GM18499 (cell line): Measurements from ENCODE around the gene L3MBTL2.
"Not testable (repeated sequence)": the region's sequence is repeated elsewhere in the genome, so short reads cannot be mapped to it uniquely, and the experiment has no call there.

Experiments
- ATAC-seq: cut with Tn5 transposase; IDR thresholded peaks from one replicate; pipeline ENCODE4 v1.9.1; 2021; ENCODE audit warnings: moderate number of reproducible peaks; ENCODE audit not compliant: insufficient read depth, unreplicated experiment

L3MBTL2 gene

DNA sequence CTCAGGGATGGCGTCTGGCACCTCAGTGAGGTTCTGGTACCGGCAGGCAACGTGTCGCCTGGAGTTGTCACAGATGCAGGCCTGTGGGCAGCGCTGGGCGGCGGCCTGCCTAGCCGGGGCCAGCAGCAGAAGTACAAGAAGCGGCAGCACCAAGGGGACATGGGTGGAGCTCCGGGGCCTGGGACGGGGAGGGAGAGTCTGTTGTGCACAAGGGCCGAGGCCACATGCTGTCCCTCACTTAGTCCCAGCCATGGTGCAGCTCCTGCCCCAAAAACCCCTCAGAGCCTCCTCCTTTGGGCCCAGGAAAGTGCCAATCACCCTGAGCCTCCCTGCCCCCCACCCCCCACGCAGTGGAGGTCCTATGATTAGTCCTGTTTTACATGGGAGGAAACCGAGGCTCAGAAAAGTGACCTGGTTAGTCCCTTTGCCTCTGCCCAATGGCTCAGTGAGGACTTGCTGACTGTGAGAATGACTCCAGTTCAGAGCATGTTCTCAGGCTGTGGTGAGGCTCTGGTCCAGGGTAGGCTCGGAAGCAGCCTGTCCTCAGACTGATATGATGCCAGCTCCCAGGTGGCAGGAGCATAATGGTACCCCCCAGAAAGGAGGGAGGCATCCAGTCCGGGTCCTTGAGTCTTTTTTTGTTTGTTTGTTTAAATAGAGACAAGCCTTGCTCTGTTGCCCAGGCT is 34.5 kb downstream of the L3MBTL2 start:
- ATAC-seq: no peak

DNA sequence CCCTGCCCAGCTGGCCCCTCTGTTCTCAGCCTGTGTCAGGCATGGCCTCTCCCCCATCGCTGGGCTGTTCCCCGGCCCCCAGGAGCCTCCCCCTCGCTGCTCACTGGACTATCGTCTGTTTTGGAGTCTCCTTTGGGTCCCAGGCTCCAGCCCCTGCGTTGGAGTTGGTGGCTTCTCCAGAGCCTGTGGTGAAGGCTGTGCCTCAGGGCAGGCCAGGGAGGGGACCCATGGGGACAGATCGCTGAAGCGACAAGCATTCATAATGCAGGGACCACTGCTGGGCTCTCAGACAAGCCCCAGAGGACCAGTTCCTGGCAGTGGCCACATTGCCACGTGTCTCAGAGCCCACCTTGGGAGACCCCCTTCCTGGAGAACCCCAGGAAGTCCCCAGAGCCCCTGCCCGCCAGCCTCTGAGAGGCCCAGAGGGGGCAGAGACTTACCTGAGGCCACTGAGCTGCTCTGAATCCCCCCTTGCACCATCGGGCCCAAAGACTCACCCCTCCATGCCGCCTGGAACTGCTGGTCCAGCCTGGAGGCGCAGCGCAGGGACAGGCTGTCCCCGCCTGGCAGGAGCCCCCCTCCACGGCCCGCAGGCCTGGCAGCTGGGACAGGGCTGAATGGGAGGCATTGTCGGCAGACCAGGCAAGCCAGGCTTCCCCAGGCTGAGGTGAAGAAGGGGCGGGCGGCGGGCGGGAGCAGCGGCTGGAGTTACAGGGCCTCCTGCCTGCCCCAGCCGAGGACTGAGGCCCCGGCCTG is 35.4 kb downstream of the L3MBTL2 start, which contains the start of gene CHADL:
Gene CHADL (minus strand): TSS at position 555 of the 756 bp plus-strand sequence. CDS start 50 bp downstream, at position 505.
- ATAC-seq: no peak

DNA sequence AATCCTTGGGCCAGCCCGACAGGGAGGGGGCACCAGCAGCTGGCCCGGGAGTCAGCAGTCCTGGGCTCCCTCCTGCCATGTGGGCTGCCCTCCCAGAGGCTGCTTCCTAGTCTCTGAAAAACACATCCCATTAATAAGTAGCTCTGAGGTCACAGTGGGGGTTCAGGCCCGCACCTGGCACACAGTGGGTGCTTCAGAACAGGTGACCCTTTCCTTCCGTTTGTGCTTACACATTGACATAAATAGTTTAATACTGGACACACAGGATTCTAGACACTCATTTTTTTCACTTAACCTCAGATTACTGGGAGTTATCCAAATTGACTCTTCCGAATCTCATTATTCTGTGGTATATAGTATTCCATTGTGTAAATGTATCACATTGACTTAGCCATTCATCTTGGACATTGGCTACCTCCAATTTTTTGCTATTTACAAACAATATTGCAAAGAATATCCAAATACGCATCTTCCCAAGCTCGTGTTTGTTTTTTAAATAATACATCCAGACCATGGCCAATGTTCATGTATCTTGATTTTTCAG is 36.1 kb downstream of the L3MBTL2 start:
- ATAC-seq: no peak

DNA sequence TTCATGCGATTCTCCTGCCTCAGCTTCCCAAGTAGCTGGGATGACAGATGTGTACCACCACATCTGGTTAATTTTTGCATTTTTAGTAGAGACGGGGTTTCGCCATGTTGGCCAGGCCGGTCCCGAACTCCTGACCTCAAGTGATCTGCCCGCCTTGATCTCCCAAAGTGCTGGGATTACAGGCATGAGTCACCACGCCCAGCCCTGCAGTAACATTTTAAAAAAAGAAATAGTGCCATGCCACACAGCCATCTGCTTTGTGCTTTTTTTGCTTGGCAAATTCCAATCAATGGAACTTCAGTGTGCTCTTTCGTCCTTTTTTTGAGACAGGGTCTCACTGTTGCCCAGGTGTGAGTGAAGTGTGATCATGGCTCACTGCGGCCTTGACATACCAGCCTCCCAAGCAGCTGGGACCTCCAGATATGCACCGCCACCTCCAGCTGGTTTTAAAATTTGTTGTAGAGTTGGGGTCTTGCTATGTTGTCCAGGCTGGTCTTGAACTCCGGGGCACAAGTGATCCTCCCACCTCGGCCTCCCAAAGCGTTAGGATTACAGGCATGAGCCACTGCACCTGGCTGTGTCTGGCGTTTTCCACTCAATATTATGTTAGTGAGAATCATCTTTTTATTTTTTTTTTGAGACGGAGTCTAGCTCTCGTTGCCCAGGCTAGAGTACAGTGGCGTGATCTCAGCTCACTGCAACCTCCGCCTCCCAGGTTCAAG is 37.4 kb downstream of the L3MBTL2 start:
- ATAC-seq: no peak

DNA sequence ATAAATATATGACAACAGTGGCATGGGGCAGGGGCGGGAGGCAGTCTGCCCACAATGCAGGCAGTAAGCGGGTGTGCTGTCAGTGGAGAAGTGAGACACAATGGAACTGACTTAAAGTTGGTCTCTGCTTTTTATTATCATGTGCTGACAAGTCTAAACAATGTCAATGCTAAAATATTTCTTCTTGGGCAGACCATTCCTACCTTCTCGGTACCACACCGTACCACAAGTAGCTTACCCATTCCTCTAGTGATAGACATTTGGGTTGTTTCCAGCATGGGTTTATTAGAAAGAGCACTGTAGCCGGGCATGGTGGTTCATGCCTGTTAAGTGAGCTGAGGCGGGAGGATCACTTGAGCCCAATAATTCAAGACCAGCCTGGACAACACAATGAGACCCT is 38.2 kb downstream of the L3MBTL2 start:
- ATAC-seq: no peak

DNA sequence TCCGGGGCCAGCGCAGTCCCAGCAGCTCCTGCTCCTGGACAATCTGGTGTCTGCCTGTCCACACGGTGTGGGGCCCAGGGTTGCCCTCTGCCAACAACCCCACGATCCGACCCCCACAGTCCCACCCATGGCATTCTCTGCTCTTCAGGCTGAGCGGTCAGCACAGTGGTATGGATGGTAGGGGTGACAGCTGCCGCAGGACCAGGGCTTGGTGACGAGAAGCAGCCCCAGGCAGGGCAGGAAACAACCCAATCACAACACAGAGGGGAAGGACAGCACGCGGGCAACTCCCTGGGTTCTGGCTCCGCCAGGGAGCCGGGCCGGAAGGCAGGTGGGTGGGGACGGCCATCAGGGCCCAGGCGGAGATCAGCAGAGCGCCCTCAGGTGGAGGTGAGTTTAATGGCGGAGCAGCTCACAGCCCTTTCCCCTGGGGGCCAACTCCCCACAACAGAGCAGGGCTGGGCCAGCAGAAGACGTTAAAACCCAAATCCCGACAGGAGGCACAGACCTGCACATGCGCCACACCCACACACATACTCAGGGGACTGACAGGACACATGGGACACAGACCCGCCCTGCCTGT is 40.9 kb downstream of the L3MBTL2 start:
- ATAC-seq: no peak

DNA sequence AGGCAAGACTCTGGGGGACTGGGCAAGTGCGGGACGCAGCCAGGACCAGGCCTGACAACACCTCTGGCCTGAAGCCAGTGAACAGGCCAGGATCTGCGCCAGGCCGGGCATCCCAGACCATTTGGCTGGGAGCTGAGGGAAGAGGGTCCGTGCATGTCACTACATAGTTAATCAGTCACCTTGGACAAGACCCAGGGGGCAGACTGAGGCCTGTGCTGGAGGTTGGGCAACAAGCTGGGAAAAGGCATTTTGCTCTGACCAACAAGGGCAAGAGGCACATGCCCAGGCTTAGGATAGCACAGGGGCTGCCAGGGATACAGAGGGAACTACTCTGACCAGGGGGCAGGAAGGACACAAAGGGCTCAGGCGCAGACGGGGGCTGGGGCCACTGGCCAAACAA is 42.6 kb downstream of the L3MBTL2 start:
- no peak for ATAC-seq

DNA sequence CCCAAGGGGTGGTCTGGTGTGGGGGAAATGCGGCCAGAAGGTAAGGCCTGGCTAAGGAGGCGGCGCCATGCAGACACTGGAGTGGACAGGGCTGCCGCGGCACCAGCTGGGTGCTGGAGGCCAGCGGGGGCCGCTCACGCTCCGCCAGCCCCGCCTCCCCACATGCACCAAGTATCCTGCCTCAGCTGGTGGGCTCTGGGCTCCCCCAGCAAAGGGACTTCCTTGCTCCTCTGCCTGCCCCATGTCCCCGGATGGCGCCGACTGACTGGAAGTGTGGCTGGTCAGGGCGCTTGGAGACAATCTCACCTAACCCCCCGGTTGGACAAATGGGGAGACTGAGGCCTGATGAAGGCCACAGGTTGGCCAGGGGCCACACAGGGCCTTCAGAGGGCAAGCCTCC is 43.2 kb downstream of the L3MBTL2 start:
- no peak for ATAC-seq

DNA sequence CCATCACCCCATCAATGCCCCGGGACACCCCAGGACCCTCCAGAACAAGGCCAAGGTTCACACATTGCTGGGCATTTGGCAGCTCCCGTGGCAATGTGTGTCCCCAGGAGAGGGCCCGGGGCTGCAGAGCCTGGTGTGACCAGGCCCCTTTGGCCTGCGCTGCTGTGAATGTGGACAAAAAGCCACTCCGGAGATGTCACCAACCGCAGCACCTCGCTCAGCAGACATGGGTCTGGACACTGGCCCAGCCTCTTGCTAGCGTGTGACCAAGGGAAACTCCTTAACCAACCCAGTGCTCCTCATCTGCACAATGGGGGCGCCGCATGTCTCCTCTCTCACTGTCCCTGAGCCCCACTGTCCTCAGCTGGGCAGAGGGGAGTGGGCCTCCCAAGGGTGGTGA is 43.6 kb downstream of the L3MBTL2 start:
- no peak for ATAC-seq

DNA sequence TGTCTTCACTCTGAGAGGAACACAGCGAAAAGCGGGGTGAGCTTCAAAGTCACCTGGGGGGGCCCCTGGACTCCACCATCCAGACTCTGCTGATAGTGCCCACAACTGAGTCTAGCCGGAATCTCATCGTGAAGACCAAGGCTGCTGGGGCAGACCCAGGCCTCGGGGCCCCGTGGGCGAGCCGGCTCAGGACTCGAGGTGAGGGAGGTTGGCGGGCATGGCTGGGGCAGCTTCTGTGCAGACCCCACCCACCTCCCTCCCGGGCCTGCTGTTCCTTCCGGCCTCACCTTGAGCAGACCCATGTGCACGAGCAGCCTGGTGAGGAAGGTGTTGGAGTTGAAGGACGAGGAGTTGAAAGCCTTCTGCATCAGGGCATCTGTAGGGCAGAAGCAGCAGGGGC is 44.3 kb downstream of the L3MBTL2 start:
- ATAC-seq: no peak

DNA sequence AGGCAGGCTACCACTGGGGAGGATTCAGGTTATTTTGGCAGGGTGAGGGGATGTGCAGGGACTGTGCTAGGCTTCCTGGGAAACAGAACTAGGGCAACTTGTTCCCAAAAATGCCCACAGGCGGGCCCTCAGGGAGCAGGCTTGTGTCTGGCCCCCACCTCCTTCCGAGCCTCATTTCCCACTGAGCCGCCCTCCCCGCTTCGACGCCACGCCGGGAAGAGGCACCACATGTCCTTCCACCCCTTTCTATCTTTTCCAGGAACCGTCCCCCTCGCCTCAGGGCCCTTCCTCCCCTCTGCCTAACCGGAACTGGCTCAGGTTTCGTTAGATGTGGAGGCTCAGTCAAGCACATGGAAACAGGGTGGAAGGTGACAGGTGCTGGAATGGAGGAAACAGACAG is 45.0 kb downstream of the L3MBTL2 start:
- no peak for ATAC-seq

DNA sequence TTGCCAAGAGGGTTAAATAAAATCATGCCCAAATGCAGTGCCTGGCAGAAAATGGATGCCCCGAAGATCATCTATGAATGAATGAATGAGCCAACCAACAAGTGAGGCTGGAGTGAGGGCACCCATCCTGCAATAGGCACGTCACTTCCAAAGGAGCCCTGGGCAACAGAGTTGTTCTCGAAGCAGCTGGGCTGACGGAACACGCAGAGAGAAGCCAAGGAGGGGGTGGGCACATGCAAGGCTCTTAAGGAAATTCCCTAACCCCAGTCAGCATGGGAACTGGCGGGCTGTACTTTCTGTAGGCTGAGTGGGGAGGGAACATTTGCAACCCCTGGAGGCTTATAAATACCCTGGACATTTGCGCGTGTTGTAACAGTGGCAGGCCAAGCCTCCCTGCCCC is 47.3 kb downstream of the L3MBTL2 start:
- no peak for ATAC-seq

DNA sequence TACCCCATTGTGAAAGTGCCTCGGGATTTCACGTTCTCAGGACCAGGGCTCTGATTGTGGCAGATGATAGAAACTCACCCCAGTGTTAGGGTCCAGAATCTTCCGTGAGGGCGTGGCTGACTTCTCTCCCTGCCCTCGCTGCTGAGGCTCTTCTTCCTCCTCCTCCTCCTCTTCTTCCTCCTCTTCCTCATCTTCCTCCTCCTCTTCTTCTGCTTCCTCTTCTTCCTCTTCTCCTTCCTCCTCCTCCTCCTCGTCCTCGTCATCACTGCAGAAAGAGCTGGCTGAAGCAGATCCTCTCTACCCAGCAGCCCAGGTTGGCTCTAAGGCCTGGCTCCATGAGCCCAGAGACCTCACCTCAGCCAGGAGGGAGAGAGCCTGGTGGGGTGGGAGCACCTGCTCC is 49.1 kb downstream of the L3MBTL2 start:
- no peak for ATAC-seq

DNA sequence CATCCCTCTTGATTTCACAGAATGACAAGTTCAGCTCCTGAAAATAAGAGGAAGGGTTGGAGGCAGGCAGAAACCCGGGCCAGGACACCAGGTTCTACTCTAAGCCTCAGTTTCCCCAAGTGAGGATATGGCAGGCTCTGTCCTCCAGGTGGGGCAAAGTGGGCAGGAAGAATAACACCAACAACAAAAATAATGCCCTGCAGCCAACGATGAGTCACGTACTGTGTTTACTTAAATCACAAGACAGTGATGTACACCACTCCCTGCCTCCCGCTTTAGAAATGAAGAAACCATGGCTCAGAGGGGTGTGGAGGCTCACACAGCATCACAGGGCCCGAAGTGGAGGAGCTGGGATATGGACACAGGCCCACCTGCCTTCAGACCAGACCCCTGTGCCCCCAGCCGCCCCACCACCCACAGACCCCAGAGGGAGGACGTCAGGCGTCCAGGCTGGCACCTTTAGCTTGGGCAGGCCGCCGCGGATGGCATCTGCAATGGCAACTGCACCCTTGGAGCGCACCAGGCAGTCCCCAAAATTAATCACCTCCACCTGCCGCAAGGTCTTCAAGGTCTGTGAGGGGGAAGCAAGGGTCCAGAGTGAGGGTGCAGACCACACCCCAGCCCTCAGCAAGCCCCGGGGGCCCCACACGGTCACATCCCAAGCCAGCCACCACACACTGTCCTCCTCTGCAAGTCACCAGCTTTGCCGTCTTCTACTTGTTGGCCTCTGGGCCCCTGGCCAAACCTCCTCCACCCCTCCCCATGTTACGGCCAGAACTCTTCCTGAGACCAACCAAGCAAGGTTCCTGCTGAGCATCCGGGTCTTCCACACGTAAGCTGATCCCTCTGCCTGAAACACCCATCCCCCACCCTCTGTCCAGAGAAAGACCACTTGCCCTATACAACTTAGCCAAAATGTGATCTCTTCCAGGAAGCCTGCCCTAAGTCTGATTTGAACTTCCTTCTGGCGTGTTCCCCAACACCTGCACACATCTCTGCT is 51.4 kb downstream of the L3MBTL2 start:
- no peak for ATAC-seq

DNA sequence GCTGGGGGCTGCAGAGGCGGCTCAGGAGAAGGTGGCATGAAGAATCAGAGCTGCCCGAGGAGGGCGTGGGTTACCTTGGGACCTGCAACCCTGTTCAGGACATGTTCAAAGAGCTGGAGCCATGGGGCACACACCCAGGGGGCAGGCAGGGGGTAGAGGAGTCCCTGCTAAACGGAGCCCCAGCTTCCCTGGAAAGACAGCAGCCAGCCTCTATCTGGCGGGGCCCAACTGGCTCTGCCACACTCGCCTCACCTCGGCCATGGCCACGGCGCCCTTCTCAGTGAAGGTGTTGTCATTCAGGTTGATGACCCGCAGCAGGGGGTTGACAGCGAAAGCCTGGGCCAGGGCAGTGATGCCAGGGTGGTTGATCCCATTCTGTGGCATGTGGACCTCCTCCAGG is 52.6 kb downstream of the L3MBTL2 start:
- ATAC-seq: no peak

DNA sequence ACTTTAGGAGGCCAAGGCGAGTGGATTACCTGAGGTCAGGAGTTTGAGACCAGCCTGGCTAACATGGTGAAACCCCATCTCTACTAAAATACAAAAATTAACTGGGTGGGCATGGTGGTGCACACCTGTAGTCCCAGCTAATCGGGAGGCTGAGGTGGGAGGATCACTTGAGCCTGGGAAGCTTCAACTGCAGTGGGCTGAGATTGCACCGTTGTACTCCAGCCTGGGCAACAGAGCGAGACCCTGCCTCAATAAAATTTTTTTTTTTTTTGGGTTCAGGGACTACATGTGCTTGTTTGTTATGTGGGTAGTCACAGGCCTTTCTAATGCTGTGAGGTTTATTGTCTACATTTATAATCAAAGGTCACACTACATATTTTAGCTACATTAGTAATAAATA is 54.6 kb downstream of the L3MBTL2 start:
- not testable (repeated sequence) for ATAC-seq

DNA sequence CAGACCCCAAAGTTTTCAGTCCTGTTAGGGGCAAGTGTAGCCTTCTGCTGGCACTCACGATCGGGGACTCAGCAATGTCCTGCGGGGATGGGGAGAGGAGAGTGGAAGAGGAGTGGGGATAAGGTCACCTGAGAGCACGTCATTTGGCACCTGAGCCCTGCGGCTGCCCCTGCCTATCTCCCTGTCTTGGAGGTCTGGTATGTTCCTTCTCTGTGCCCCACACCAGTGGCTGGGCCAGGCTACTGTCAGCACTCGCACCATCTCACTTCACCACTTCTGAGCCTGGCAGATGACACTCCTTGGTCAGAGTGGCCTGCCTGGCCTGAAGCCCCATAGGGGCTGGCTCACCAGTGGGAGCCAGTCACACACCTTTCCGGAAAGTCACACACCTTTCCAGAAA is 55.8 kb downstream of the L3MBTL2 start:
- ATAC-seq: no peak

DNA sequence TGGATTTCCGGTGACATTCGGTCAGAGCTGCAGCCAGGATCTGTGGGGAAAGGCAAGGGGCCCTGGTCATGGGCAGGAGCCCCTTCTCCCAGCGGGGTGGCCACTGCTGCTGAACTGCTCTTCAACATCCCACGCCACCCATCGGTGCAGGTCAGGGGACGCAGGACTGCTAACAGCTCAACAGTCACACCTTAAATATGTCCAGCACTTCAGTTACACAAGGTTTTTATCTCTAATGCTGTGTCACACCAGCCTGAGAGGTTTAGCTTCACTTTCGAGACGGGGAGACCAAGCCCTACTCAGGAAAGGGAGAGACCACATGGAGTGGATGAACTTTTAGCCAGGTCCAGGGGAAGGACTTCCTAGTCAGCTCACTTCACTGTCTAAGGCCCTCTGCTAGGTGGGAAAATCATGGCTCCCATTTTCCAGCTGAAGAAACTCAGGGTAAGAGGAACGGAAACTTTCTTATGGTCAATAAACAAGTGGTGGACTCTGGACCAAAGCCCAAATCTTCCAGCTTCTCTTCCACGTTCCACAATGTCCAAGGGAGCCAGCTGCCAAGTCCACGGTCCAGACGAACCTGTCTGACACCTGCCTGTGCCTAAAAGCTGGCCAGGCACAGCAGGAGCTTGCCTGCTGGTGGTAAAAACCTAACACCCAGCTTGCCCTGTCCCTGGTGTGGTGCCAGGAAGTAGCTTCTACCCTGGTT is 56.6 kb downstream of the L3MBTL2 start:
- ATAC-seq: no peak

DNA sequence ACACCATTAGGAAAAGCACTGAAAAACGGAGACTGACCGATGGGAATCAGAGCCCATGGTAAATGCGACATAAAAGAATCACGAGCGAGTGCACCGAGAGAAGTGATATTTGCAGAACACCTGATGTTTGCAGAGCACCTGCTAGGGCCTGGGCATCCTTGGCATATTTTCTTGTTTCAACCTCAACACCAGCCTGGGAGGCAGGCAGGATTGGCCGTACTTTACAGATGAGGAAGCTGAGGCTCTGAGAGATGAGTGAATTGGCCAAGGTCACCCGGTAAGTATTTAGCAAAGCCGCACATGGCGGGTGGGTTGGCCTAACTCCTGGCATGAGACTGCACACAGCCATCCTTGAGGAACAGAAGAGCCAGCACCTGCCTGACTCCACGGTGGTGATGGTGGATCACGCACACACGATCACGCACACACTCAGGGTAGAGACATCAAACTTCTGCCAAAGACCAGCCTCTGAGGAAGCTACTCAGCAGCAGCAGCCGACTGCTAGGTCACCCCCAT is 57.2 kb downstream of the L3MBTL2 start:
- no peak for ATAC-seq
